Urothelium cell line (cell line): Measurements from ENCODE around the gene SPON2.

Experiments used
- DNase-seq: peaks from one replicate; pipeline ENCODE4 v3.0.0; 2011; ENCODE audit warnings: low spot score, mixed read lengths
- FAIRE-seq: peaks from 2 replicates; lab custom pipeline; 2011; peaks lifted over from hg19 to GRCh38; lab: Jason Lieb, UNC

Gene SPON2

GRCh38 chr4:1195109-1195671 is 22.8 kb upstream of the SPON2 start:
- FAIRE-seq (no peak), DNase-seq (no peak)

GRCh38 chr4:1194010-1194900 is 21.9 kb upstream of the SPON2 start:
- no peak for FAIRE-seq
- DNase-seq: peak; percentile 40

- FAIRE-seq (peak; percentile 56), DNase-seq (no peak)
Measured at GRCh38 chr4:1193206-1194009, 21.0 kb upstream of the SPON2 start.

GRCh38 chr4:1192493-1193205 is 20.3 kb upstream of the SPON2 start:
- DNase-seq (peak; percentile 56), FAIRE-seq (no peak)

- DNase-seq (peak; percentile 89), FAIRE-seq (no peak)
Measured at GRCh38 chr4:1192091-1192492, 19.7 kb upstream of the SPON2 start.

GRCh38 chr4:1191621-1192020 is 19.2 kb upstream of the SPON2 start:
- no peak for FAIRE-seq
- no peak for DNase-seq

- FAIRE-seq: no peak
- DNase-seq: no peak
Measured at GRCh38 chr4:1187182-1187581, 14.8 kb upstream of the SPON2 start.

- DNase-seq: no peak
- no peak for FAIRE-seq
Measured at GRCh38 chr4:1183985-1184773, 11.8 kb upstream of the SPON2 start.

- FAIRE-seq (no peak), DNase-seq (no peak)
Measured at GRCh38 chr4:1182313-1182712, 9.9 kb upstream of the SPON2 start.

GRCh38 chr4:1180663-1181062 is 8.3 kb upstream of the SPON2 start:
- no peak for DNase-seq
- no peak for FAIRE-seq

- FAIRE-seq (no peak), DNase-seq (no peak)
Measured at GRCh38 chr4:1179976-1180375, 7.6 kb upstream of the SPON2 start.

GRCh38 chr4:1179089-1179441 is 6.7 kb upstream of the SPON2 start:
- no peak for FAIRE-seq
- no peak for DNase-seq

- FAIRE-seq (no peak), DNase-seq (no peak)
Measured at GRCh38 chr4:1178300-1179088, 6.1 kb upstream of the SPON2 start.

GRCh38 chr4:1177274-1178141 is 5.1 kb upstream of the SPON2 start:
- FAIRE-seq: no peak
- DNase-seq: peak; percentile 53

GRCh38 chr4:1176398-1177273 is 4.3 kb upstream of the SPON2 start:
- DNase-seq (no peak), FAIRE-seq (peak; percentile 77)

- DNase-seq: no peak
- FAIRE-seq: no peak
Measured at GRCh38 chr4:1175635-1176229, 3.3 kb upstream of the SPON2 start.

GRCh38 chr4:1174941-1175634 is 2.7 kb upstream of the SPON2 start:
- DNase-seq: no peak
- FAIRE-seq: no peak
